HG03060 (cell line): Measurements from ENCODE around the gene ZNF776.
A peak's percentile ranks its signal among the peaks of the same experiment; 100 is the strongest.
"Not testable (repeated sequence)": the region's sequence is repeated elsewhere in the genome, so short reads cannot be mapped to it uniquely, and the experiment has no call there.

Source experiments
- ATAC-seq: cut with Tn5 transposase; IDR thresholded peaks from one replicate; pipeline ENCODE4 v1.9.1; 2021; ENCODE audit warnings: low read depth, moderate number of reproducible peaks; ENCODE audit not compliant: unreplicated experiment

Gene ZNF776

GRCh38 chr19:57746580-57747471 is at the start of gene ZNF776:
Gene ZNF776 (plus strand): TSS chr19:57746815. CDS start chr19:57747059, 244 bp downstream.
- ATAC-seq, result peak; percentile 82

- no peak for ATAC-seq
Measured at GRCh38 chr19:57701625-57702024, 45.0 kb upstream of the ZNF776 start.

GRCh38 chr19:57706346-57706745 is 40.3 kb upstream of the ZNF776 start:
- ATAC-seq, result no peak

- ATAC-seq, result no peak
Measured at GRCh38 chr19:57708641-57709361, 37.8 kb upstream of the ZNF776 start, which contains the start of gene ZNF154. Gene ZNF154 (minus strand): TSS chr19:57709204. CDS start chr19:57708971, 233 bp downstream.

- no peak for ATAC-seq
Measured at GRCh38 chr19:57709616-57710015, 37.0 kb upstream of the ZNF776 start.

- ATAC-seq, result no peak
Measured at GRCh38 chr19:57712222-57712621, 34.4 kb upstream of the ZNF776 start.

- ATAC-seq, result no peak
Measured at GRCh38 chr19:57719424-57719823, 27.2 kb upstream of the ZNF776 start.

GRCh38 chr19:57719901-57720519 is 26.6 kb upstream of the ZNF776 start:
- no peak for ATAC-seq

- no peak for ATAC-seq
Measured at GRCh38 chr19:57720878-57721277, 25.7 kb upstream of the ZNF776 start.

- ATAC-seq, result not testable (repeated sequence)
Measured at GRCh38 chr19:57738320-57738719, 8.3 kb upstream of the ZNF776 start.

GRCh38 chr19:57738770-57739169 is 7.8 kb upstream of the ZNF776 start:
- ATAC-seq, result not testable (repeated sequence)

- ATAC-seq, result no peak
Measured at GRCh38 chr19:57747472-57747807, 825 bp downstream of the ZNF776 start.

GRCh38 chr19:57748029-57748428 is 1.4 kb downstream of the ZNF776 start:
- ATAC-seq, result no peak

- ATAC-seq, result no peak
Measured at GRCh38 chr19:57754091-57754673, 7.6 kb downstream of the ZNF776 start.

- ATAC-seq, result no peak
Measured at GRCh38 chr19:57755031-57755430, 8.4 kb downstream of the ZNF776 start.

- no peak for ATAC-seq
Measured at GRCh38 chr19:57757941-57758340, 11.3 kb downstream of the ZNF776 start.

- ATAC-seq, result no peak
Measured at GRCh38 chr19:57759096-57759495, 12.5 kb downstream of the ZNF776 start.

GRCh38 chr19:57769345-57770131 is 22.9 kb downstream of the ZNF776 start, which contains the start of gene ZNF586:
Gene ZNF586 (plus strand): TSS chr19:57769676. CDS start chr19:57769843, 167 bp downstream.
- ATAC-seq, result peak; percentile 91

- ATAC-seq, result no peak
Measured at GRCh38 chr19:57771417-57771816, 24.8 kb downstream of the ZNF776 start.

GRCh38 chr19:57773488-57773887 is 26.9 kb downstream of the ZNF776 start:
- ATAC-seq, result no peak
